ENCODE results near the gene MYO10.

Gene MYO10

GRCh38 chr5:16807547-16807864 lies 128.6 kb downstream of the MYO10 start:
- no peak for DNase-seq

DNA sequence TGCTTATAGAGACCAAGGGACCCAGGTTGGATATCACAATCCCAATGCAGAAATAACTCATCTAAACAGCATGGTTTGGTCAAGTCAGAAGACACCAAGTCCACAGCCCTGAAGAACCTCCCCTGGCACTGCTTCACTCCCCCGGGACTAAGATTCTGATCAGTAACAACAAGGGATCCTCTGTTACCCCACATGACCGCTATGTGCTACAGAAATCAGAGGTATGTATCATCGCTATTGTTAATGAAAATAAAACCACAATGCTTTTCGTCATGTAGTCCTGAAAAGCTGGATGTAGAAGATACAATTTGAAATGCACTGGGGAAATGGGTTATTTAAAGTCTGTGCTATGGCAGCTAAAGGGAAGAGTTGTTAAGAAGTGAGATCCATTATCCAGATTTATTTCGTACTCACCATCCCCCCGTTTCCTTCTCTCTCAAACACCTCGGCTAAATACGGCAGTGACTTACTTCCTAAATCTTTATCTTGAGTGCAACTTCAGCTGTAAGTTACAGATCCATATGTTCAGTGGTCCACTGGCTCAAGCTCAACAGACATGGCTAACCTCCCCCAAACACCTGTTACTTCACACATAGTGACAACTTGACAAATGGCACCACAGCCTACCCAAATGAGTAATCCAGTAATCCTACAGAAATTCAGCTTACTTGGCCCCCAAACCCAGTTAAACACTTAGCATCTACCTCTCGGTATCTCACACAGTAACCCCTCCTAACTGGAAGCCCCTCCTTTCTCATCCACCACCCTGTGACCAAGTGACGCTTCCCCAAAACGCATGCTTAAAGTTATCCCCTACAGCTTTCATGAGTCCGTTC lies 129.2 kb downstream of the MYO10 start:
- no peak for DNase-seq

DNA sequence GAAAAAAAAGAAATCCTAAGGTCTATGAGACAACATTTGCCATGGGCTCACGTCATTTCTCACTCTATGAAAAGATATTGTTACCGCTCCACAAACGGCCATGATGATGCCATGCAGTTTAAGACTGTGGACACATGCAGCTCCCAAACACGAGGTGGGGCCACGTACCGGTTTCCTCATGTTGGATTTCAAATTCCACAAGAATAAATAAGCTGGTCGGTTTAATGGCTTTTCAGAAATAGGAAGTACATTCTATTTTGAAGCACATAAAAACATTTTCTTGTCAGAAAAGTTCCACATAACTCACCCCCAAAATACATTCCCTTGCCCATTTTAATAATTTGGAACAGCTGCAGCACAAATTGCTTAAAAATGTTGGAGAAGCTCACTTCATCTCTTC lies 130.6 kb downstream of the MYO10 start:
- DNase-seq, result no peak

GRCh38 chr5:16803831-16804230 lies 132.3 kb downstream of the MYO10 start:
- DNase-seq, result no peak

- DNase-seq, result no peak
Measured at GRCh38 chr5:16800477-16800876, 135.6 kb downstream of the MYO10 start.

DNA sequence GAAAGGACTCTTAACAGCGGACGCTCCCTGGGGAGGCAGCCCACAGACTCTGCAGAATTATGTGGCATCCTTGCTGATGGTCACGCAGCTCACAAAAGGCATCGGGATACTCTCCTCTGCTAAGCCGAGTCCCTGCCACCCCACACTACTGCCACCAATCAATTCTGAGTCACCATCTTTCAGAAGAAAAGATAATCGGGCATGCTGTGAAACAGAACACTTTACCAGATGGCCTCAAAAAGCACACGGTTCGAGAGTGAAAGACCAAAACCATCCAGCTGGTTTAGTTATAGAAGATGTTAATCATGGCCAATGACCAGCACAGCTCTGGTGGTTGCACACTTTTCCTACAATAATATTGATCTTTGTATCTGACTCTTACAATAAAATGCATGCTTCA lies 136.3 kb downstream of the MYO10 start:
- DNase-seq, result no peak

GRCh38 chr5:16797951-16798350 lies 138.1 kb downstream of the MYO10 start:
- no peak for DNase-seq

GRCh38 chr5:16794269-16794913 lies 141.7 kb downstream of the MYO10 start:
- DNase-seq, result no peak

- DNase-seq, result no peak
Measured at GRCh38 chr5:16792598-16793275, 143.4 kb downstream of the MYO10 start.

DNA sequence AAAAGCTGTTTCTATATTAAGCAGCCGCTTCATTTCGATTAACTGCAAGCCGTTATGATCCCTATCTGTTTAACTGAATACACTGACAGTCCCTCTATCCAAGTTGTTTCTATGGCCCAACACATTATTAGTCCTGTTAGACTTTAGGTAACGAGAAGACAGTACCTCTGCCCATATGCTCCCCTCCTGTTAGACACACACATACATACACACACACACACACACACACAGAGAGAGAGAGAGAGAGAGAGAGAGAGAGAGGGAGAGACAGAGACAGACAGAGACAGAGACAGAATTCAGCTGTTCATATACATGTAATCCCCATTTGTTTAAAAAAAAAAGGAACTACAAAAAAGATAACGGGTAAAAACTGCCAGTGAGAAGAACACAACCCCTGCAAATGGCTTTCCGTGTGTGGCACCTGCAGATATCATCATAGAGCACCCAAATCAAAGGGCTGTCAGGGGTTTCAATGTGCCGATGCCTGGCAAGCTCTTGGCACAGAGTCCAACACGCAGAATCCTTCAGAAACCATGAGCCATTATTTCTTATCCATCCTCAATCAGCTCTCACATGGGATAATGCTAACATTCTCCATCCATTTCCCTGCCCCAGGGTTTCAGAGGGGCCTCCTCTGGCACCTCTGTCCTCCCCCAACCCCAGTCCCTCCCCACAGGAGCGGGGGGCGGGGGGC lies 144.0 kb downstream of the MYO10 start:
- no peak for DNase-seq

GRCh38 chr5:16791036-16791705 lies 144.9 kb downstream of the MYO10 start:
- DNase-seq, result peak in 1 of 2 donors; percentile 50

DNA sequence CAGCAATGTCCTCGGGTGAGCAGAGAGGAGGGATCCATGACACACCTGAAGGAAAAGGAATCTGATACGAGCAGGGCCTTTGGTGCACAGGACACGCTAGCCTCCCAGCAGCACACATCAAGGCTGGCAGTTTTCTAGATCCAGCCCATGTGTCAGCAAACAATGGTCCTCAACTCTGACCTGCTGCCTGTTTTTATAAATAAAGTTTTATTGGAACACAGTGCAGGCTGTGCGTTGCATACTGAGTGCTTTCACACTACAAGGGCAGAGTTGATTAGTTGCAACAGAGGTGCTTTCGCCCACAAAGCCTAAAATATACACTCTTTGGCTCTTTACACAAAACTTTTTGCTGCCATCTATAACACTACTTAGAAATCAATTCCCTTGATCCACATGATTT lies 147.1 kb downstream of the MYO10 start:
- DNase-seq, result no peak

DNA sequence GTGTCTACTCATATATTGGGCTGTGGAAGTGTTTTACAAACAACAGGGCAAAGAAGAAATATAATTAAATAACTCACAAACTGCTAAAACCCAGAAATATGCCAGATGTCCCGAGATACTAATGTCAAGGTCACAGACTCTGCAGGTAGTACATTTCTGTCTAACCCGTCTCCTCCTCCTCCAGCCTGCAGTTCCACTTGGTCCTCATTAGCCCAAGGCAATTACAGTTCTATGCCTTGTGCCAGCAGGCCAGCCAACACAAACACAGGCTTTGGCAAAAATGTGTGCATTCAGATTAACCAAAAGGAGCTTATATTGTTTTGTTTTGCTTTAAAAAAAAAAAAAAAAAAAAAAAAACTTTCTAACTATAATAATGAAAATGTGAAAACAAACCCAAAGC lies 148.8 kb downstream of the MYO10 start:
- no peak for DNase-seq

- DNase-seq, result no peak
Measured at GRCh38 chr5:16784843-16785791, 151.0 kb downstream of the MYO10 start.

- no peak for DNase-seq
Measured at GRCh38 chr5:16784088-16784487, 152.0 kb downstream of the MYO10 start.

DNA sequence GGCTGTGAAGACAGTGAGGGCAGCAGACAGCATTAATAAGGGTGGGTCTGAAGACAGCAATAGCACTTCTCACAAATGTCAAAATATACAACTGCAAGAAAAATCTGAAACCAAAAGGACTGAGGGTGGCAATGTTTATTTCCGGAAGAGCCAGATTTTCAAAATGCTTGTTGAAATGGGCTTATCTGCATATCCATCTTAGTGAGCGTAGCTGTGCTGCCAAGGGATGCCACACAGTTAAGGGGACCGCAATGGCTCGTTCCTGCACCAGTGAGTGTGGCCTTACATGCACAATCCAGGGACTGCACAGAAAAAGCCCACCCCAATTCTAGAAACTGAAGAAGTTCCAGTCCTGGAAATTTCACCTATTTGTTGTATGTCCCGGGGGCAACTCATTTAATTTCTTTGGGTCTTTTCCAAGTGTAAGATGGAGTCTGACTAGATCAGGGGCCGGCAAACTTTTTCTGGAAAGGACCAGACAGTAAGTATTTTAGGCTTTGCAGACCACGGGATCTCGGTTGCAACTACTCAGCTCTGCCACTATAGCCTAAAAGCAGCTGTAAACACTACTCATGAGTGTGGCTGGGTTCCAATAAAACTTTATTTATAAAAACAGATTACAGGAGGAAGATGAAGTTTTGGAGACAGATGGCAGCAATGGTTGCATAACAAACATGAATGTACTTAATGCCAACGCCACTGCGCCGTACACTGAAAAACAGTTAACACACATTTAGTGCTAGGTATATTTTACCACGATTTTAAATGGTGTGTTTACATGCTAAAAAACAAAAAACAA lies 154.1 kb downstream of the MYO10 start:
- no peak for DNase-seq

- no peak for DNase-seq
Measured at GRCh38 chr5:16780325-16780724, 155.8 kb downstream of the MYO10 start.

DNA sequence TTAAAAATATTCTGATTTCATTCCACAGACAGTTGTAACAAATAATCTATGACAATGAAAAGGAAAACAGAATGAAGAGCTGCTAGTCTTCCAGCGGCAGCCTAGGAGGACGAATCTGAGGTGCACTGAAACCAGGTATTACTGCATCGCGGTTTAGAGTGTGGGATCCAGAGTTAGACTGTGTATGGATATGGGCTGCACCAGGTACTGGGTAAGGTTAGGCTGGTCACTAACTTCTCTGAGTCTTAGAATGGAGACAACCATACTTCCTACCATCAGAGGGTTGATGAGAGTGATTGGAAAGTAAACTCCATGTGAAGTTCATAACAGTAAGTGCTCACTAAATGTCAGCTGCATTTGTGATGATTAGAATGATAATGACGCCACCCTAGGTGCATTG lies 158.7 kb downstream of the MYO10 start:
- DNase-seq, result no peak

DNA sequence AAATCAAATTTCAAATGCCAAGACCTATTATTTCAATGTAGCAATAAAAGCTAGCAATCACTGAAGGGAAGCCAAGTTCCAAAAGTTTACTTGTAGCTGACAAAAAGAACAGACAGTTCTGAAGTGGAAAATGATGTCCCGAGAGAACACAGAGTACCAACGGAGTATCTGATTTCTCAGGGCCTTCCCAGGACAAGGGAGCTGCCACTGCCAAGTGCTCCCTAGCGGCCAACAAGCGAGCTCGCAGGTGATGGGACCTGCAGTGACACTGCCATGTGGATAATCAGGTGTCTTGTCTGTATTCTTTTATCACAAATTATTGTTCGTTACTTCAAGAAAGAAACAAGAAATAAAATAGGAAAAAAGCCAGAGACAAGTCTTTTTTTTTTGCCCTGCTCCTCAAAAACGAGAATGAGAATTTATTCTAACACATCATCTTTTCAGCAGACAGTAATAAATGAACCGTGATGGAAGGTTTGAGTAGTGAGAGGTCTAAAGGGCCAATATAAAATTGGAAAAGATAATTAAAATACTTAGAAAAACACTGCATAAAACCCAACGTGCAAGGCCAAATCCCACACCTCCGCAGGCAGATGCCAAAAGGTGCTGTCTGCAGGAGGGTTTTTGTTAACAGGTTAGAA lies 159.4 kb downstream of the MYO10 start:
- DNase-seq, result no peak

DNA sequence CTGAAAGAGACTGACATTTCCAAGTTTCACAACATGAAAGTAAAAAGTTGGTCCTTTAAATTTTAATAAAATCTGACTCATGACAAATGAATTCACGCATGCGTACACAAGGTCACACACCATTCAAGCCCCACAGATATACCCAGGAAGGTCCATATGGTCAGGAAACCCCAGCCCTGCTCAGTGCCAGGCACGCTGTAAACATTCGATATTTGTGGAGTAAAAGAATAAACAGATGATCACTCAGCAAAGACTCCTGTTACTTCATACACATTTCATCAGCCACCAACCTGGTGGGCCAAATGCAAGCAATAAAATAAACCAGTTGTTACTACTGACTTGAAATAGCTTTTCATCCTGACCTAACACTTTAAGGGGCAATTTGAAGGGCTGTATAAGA lies 161.3 kb downstream of the MYO10 start:
- DNase-seq, result no peak
